Endothelial cell of umbilical vein (primary cell): Measurements from ENCODE around the gene ANKLE2. TPM values are rescaled to one million over a fixed set of nuclear protein-coding genes. Genes with fewer than 3 reads are reported as not detected.

Experiments
- BruUV-seq: library from RNA; stranded (reverse); fragments of 400-500 nt; replicated peaks from 2 replicates; lab custom pipeline; 2021; lab: Mats Ljungman, UMichigan
- CTCF ChIA-PET: fragments of 300-600, 350-600 bp; sonication (Branson Sonifier 250); formaldehyde crosslinking; loops from one replicate; lab custom pipeline; 2021; ENCODE audit warnings: antibody characterized with exemption, inconsistent platforms; lab: Charles Lee
- POLR2A ChIA-PET: fragments of 300-600, 350-600 bp; sonication (Branson Sonifier 250); formaldehyde crosslinking; loops from one replicate; lab custom pipeline; 2021; ENCODE audit warnings: antibody characterized with exemption, inconsistent platforms; lab: Charles Lee
- DNase-seq: peaks from one replicate; pipeline ENCODE4 v3.0.0-alpha.2; 2011; ENCODE audit warnings: low read depth, low spot score
- FAIRE-seq: peaks from 2 replicates; lab custom pipeline; 2011; peaks lifted over from hg19 to GRCh38; lab: Jason Lieb, UNC
- H2AFZ ChIP-seq: 2 replicates; pipeline ENCODE4 v1.6.0; 2012; ENCODE audit warnings: low read depth, low read length, control low read depth, inconsistent platforms
- H3K27ac ChIP-seq: 2 replicates; pipeline ENCODE4 v1.5.1; 2011; ENCODE audit warnings: low read depth, mild to moderate bottlenecking, control low read depth, low read length, moderate library complexity; ENCODE audit not compliant: insufficient read depth
- H3K27me3 ChIP-seq, 2 experiments: 2 replicates each; pipeline versions ENCODE4 v1.6.0 to v1.6.1; 2011; ENCODE audit warnings: low read length in 2 of 2, mixed read lengths in 1 of 2; ENCODE audit not compliant: control insufficient read depth in 2 of 2, insufficient read depth in 2 of 2
- H3K36me3 ChIP-seq, 2 experiments: 2 replicates in 1 of 2; 3 replicates in 1 of 2; pipeline ENCODE4 v1.5.1; 2011; ENCODE audit warnings: low read length in 2 of 2, mild to moderate bottlenecking in 1 of 2, moderate library complexity in 1 of 2; ENCODE audit not compliant: control insufficient read depth in 2 of 2, insufficient read depth in 2 of 2; ENCODE audit errors: extremely low read depth in 1 of 2
- H3K4me1 ChIP-seq: 3 replicates; pipeline ENCODE4 v1.5.1; 2011; ENCODE audit warnings: mild to moderate bottlenecking, low read length; ENCODE audit not compliant: control insufficient read depth, insufficient read depth; ENCODE audit errors: extremely low read depth
- H3K4me2 ChIP-seq: 2 replicates; pipeline ENCODE4 v1.6.1; 2011; ENCODE audit warnings: low read length, control low read depth, mixed read lengths; ENCODE audit not compliant: insufficient read depth
- H3K4me3 ChIP-seq, 3 experiments: fragments of 200-600 bp in 1 of 3; sonication (generic), shearing (Covaris generic) in 1 of 3; replicated peaks in 1 of 3; 2 replicates each; pipeline ENCODE4 v1.5.1; 2011 to 2016; ENCODE audit warnings: control low read depth in 3 of 3, low read length in 3 of 3, mild to moderate bottlenecking in 2 of 3, inconsistent platforms in 1 of 3, low read depth in 1 of 3, moderate library complexity in 1 of 3; ENCODE audit not compliant: insufficient read depth in 1 of 3
- H3K79me2 ChIP-seq: 2 replicates; pipeline ENCODE4 v1.6.0; 2012; ENCODE audit warnings: low read length, inconsistent platforms; ENCODE audit not compliant: control insufficient read depth, insufficient read depth
- H3K9ac ChIP-seq: replicated peaks from 2 replicates; pipeline ENCODE3; 2011; ENCODE audit warnings: low read length, control low read depth; ENCODE audit not compliant: insufficient read depth; ENCODE audit errors: extremely low read depth
- H3K9me1 ChIP-seq: replicated peaks from 3 replicates; pipeline ENCODE4 v1.6.0; 2011; ENCODE audit warnings: mild to moderate bottlenecking, low read length; ENCODE audit not compliant: control insufficient read depth, insufficient read depth; ENCODE audit errors: extremely low read depth
- H3K9me3 ChIP-seq: replicated peaks from 2 replicates; pipeline ENCODE4 v1.5.1; 2012; ENCODE audit warnings: low read length, inconsistent platforms; ENCODE audit not compliant: control insufficient read depth, insufficient read depth
- H4K20me1 ChIP-seq: replicated peaks from 2 replicates; pipeline ENCODE3; 2011; ENCODE audit warnings: mild to moderate bottlenecking, low read length; ENCODE audit not compliant: control insufficient read depth, insufficient read depth; ENCODE audit errors: extremely low read depth
- EZH2 ChIP-seq: IDR thresholded peaks from 2 replicates; pipeline ENCODE4 v1.6.1; 2012; ENCODE audit warnings: borderline replicate concordance, low read depth, mild to moderate bottlenecking, moderate library complexity, low read length, inconsistent platforms; ENCODE audit not compliant: severe bottlenecking
- FOS ChIP-seq: IDR thresholded peaks from 2 replicates; pipeline ENCODE4 v1.6.1; 2011; ENCODE audit warnings: mild to moderate bottlenecking, low read length, moderate library complexity, borderline replicate concordance; ENCODE audit not compliant: insufficient read depth
- GATA2 ChIP-seq: IDR thresholded peaks from 2 replicates; pipeline ENCODE4 v1.7.0; 2011; ENCODE audit warnings: low read depth, mild to moderate bottlenecking, moderate library complexity, mixed read lengths, low read length; ENCODE audit not compliant: insufficient read length, insufficient read depth
- JUN ChIP-seq: IDR thresholded peaks from 2 replicates; pipeline ENCODE4 v1.6.1; 2011; ENCODE audit warnings: borderline replicate concordance, low read depth; ENCODE audit not compliant: insufficient read length, insufficient read depth
- MYC ChIP-seq: IDR thresholded peaks from one replicate; pipeline ENCODE4 v1.6.1; 2011; ENCODE audit warnings: mild to moderate bottlenecking, low read depth, low read length
- POLR2A ChIP-seq: IDR thresholded peaks from 2 replicates; pipeline ENCODE4 v1.6.1; 2012; ENCODE audit warnings: low read depth, mild to moderate bottlenecking, control low read depth, low read length
- POLR2AphosphoS5 ChIP-seq: IDR thresholded peaks from 2 replicates; pipeline ENCODE4 v1.6.1; 2012; ENCODE audit warnings: low read depth, mild to moderate bottlenecking, control low read depth, low read length, moderate library complexity; ENCODE audit not compliant: insufficient read depth
- dilution Hi-C: fragments of 300-500 bp; cut with MboI; formaldehyde crosslinking; loops from one replicate; pipeline ENCODE4 v1.15.0; 2019; ENCODE audit warnings: low sequenced_read_pairs; ENCODE audit not compliant: extremely low pct_ligation_motif_present
- intact Hi-C: fragments of 100-400 bp; cut with micrococcal nuclease; formaldehyde crosslinking; loops from one replicate; pipeline ENCODE4 v1.10.0; 2022
- polyA plus RNA-seq, 4 experiments: library from polyadenylated mRNA; depleted of rRNA in 3 of 4; stranded (reverse) in 3 of 4; unstranded in 1 of 4; fragments of >200 nt; gene quantifications; 2 replicates each; pipeline versions ENCODE4 v1.2.1 to v1.2.3, GENCODE V29; 2011 to 2012; ENCODE audit warnings: missing spikeins in 1 of 4
- total RNA-seq: library from RNA; stranded (reverse); gene quantifications from 2 replicates; pipeline ENCODE4 v1.2.3, GENCODE V29; 2021
- TF ChIP-seq, protein P1 (sequence below), 2 donors: IDR thresholded peaks; 1 replicate in 1 of 2; 2 replicates in 1 of 2; pipeline ENCODE4 v1.5.1; 2011; ENCODE audit warnings: low read length in 2 of 2, mild to moderate bottlenecking in 2 of 2, moderate library complexity in 2 of 2, control low read depth in 1 of 2, inconsistent platforms in 1 of 2, low read depth in 1 of 2; ENCODE audit not compliant: insufficient read depth in 1 of 2; ENCODE audit errors: extremely low read depth in 1 of 2
- TF ChIP-seq, protein P2 (sequence below): IDR thresholded peaks from 2 replicates; pipeline ENCODE4 v1.6.1; 2011; ENCODE audit not compliant: insufficient read depth, insufficient read length

ANKLE2 gene
- total and polyA plus RNA-seq, 2 donors (not counting 3 experiments of a cell fraction or from before 2014, with no cell fraction given): 75.8 to 112 TPM

DNA sequence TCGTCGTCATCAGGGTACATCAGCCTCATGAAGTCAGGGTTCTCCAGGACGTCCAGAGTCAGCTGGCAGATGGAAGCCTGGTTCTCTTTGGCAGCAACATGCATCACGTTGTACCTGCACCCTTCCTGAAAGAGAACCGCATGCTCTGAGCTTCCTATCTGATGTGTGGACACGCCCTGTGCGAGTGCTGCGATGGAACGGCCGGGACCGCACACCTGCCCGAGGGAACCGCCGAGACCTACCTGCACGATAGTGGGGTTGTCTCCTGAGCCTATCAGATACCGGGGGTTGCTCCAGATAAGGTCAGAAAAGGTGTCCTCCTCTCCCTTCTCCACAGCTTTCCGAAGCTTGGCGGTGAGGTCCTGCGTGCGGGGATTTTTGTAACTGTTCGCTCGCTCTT lies 13.7 kb downstream of the ANKLE2 start:
- Histone ChIP-seq H3K4me3 (no peak overlapping the region), H2AFZ (no peak overlapping the region), H3K9me3 (no peaks in the 10 kb centered on the region), H3K27ac (no peak overlapping the region), H3K79me2 (peaks cover 49% of the 10 kb centered on the region), H3K9ac (no peak overlapping the region), H3K9me1 (no peaks in the 10 kb centered on the region), H3K4me1 (no peaks in the 10 kb centered on the region), H3K27me3 (no peaks in the 10 kb centered on the region), H3K4me2 (no peak overlapping the region), H3K36me3 (peaks cover 49 to 53% of the 10 kb centered on the region in 2 experiments), H4K20me1 (peaks cover 3% of the 10 kb centered on the region)
- CTCF ChIA-PET: no interaction called here
- POLR2A ChIA-PET: no interaction called here
- TF ChIP-seq MYC (no peak), POLR2A (no peak), GATA2 (no peak), JUN (no peak)
- TF ChIP-seq, protein P1, sequence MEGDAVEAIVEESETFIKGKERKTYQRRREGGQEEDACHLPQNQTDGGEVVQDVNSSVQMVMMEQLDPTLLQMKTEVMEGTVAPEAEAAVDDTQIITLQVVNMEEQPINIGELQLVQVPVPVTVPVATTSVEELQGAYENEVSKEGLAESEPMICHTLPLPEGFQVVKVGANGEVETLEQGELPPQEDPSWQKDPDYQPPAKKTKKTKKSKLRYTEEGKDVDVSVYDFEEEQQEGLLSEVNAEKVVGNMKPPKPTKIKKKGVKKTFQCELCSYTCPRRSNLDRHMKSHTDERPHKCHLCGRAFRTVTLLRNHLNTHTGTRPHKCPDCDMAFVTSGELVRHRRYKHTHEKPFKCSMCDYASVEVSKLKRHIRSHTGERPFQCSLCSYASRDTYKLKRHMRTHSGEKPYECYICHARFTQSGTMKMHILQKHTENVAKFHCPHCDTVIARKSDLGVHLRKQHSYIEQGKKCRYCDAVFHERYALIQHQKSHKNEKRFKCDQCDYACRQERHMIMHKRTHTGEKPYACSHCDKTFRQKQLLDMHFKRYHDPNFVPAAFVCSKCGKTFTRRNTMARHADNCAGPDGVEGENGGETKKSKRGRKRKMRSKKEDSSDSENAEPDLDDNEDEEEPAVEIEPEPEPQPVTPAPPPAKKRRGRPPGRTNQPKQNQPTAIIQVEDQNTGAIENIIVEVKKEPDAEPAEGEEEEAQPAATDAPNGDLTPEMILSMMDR (IDR thresholded peaks at IDR 0.05; ENCODE audit: extremely low read depth in 1 of 2, insufficient read depth in 1 of 2, low read depth in 1 of 2, low read length in 2 of 2): no peak
- TF ChIP-seq, protein P2, sequence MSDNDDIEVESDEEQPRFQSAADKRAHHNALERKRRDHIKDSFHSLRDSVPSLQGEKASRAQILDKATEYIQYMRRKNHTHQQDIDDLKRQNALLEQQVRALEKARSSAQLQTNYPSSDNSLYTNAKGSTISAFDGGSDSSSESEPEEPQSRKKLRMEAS: no peak
- BruUV-seq: no TSS peak
- intact Hi-C loops (no loop called here), dilution Hi-C loops (no loop called here)
- DNase-seq (no peak), FAIRE-seq (no peak)

DNA sequence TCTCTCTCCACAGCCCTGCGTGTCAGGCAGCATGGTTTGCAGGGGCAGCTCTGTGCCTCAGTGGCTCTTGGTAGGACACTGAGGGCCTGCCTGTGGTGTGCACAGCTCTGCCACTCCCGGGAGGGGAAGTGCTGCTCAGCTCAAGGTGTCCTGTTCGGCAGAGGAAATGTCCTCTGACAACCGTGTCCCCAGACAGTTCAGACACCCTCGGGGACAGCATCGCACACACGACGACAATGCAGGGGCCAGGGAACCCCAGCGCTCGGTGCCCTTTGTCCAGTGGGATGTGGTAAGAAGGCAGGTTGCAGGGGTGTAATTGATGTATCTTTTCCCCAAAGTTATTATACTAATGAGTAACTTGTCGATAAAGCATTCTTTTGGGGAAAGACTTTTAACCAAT lies 14.2 kb downstream of the ANKLE2 start:
- peaks cover 54 to 55% of the 10 kb centered on the region in 2 experiments for H3K36me3 ChIP-seq
- H3K27me3 ChIP-seq: no peaks in the 10 kb centered on the region
- FAIRE-seq (no peak), DNase-seq (no peak)
- POLR2A ChIA-PET: no interaction called here
- CTCF ChIA-PET: no interaction called here
- intact Hi-C loops: no loop called here
- no peaks in the 10 kb centered on the region for H3K4me1 ChIP-seq
- H3K9me1 ChIP-seq: no peaks in the 10 kb centered on the region
- H3K4me3 ChIP-seq: no peak overlapping the region
- TF ChIP-seq, protein P1 (IDR thresholded peaks at IDR 0.05; ENCODE audit: extremely low read depth in 1 of 2, insufficient read depth in 1 of 2, low read depth in 1 of 2, low read length in 2 of 2): no peak
- TF ChIP-seq FOS: no peak
- no peak for TF ChIP-seq POLR2A
- no peak for TF ChIP-seq EZH2
- TF ChIP-seq JUN: no peak
- TF ChIP-seq POLR2AphosphoS5: no peak
- no peak for TF ChIP-seq MYC
- no peak for TF ChIP-seq GATA2
- TF ChIP-seq, protein P2: no peak
- H2AFZ ChIP-seq: no peak overlapping the region
- H3K27ac ChIP-seq: no peak overlapping the region
- no peak overlapping the region for H3K9ac ChIP-seq
- dilution Hi-C loops: no loop called here
- H3K79me2 ChIP-seq: peaks cover 49% of the 10 kb centered on the region
- no TSS peak for BruUV-seq
- peaks cover 3% of the 10 kb centered on the region for H4K20me1 ChIP-seq
- no peaks in the 10 kb centered on the region for H3K9me3 ChIP-seq
- no peak overlapping the region for H3K4me2 ChIP-seq
